Superior temporal gyrus (tissue), 1 donor: Measurements from ENCODE around the gene CLUH.

Source experiments
- DNase-seq: peaks from one replicate; pipeline ENCODE4 v3.0.0-alpha.2; 2016; ENCODE audit errors: extremely low spot score

Gene CLUH

DNA sequence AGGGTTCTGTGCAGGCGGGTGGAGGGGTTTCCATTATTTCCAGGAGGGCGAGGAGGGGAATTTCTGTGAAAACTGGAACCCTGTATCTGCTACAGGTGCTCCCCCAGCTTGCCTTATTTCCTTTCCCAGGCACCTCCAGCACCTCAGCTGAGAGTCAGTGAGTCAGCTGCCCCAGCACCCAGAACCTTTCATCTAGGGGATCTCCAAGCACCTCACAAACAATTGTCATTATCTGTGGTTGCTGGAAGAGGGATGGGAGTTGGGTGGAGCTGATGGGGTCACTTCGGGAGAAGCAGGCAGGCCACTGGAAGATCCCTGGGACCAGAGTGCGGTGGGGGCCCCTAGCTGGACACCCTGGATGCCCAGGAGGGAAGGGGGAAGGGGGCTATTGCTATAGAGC is 10.0 kb upstream of the CLUH start:
- DNase-seq = no peak

DNA sequence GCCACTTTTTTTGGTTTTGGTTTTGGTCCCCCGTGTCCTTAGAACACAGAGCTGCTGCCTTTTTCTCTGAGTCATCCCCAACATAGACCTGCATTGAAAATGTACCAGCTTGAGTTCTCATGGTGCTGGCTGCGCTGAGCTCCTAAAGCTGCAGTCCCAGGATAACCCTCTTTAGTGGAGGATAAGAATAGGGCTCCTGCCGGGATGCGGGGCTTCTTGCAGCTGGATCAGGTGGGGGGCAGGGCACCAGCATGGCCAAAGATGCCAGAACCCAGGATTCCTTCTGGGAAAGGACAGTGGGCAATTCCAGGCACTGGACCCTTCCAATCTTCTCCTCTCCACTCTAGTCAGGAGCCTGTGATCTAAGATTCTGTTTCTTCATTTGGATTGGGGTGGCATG is 8.3 kb upstream of the CLUH start:
- no peak for DNase-seq

DNA sequence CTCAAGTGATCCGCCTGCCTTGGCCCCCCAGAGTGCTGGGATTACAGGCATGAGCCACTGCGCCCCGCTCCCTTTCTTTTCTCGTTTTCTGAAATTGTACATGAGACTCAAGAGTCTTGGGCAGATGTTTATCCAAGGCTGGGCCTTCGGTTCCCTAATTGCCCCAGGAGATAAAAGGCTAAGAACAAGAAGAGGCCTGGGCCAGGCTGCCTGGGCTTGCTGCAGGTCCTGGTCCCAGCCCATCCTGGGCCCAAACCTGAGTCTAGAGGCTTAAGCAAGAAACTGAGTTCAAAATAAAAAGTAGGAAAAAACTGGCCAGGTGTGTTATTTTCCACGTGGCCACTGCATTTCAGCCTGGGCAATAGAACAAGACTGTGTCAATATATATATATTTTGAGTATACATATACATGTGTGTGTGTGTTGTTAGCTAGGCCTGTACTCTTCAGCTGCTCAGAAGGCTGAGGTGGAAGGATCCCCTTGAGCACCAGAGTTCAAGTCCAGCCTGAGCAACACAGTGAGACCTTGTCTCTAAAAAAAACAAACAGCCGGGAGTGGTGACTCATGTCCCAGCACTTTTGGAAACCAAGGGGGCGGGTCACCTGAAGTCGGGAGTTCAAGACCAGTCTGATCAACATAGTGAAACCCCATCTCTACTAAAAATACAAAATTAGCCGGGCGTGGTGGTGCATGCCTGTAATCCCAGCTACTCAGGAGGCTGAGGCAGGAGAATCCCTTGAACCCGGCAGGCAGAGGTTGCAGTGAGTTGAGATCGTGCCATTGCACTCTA is 6.8 kb upstream of the CLUH start:
- DNase-seq = no peak

DNA sequence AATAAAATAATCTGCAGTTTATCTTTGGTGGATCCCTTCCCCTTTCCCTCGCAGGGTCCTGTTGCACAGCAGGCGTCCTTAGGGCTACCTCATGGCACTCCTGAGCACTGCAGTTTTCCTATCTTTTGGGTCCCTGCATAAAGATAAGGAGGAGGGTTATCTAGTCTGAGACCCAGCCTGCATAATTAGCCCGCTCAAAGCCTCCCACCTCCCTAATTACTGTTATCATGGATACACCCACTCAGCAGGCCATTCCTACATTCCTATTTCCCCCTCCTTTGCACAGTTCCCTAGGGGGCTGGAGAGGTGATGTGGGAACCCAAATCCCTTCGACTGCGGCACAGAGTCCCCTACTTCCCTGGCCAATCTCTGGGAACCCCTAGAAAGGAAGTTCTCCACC is 5.1 kb upstream of the CLUH start:
- DNase-seq = no peak

DNA sequence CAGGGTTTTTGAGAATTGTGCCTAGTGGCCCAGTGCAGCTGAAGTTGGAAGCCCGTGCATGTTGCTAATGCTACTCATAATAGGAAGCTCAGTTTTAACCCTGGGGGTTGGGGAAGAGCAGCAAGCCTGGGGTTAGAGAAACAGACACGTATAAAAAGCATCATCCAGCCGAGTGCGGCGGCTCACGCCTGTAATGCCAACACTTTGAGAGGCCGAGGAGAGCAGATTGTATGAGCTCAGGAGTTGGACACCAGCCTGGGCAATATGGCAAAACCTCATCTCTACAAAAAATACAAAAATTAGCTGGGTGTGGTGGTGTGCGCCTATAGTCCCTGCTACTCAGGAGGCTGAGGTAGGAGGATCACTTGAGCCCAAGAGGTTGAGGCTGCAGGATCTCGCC is 2.3 kb upstream of the CLUH start:
- DNase-seq = no peak

DNA sequence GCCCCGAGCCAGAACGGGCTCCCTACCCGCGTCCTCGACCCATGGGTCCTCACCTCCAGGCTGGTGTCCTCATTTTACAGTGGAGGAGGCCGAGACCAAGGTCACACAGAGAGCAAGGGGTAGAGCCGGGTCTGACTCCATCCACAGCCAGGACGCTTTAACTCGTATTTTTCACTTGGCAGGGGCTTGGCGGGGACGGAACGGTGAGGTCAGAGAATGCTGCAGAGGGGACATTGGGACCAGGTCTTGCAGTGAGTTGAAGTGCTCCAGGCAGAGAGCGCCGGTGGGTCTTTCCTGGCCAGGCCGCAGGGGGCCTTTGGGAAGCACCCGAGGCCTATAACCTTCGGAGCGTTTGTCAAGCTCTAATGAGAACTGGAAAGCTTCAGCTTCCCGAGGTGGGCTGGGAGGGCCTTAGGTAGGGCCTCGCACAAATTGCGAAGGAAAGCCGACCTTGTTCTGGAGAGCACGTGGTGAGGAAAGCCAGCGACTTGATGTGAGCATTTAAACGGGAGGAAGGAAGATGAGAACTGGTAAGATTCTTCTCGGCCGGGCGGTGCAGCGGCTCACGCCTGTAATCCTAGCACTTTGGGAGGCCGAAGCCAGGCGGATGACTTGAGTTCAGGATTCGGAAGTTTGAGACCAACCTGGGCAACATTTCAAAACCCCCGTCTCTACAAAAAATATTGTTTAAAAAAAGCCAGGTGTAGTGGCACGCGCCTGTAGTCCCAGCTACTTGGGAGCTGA is 908 bp upstream of the CLUH start:
- no peak for DNase-seq

DNA sequence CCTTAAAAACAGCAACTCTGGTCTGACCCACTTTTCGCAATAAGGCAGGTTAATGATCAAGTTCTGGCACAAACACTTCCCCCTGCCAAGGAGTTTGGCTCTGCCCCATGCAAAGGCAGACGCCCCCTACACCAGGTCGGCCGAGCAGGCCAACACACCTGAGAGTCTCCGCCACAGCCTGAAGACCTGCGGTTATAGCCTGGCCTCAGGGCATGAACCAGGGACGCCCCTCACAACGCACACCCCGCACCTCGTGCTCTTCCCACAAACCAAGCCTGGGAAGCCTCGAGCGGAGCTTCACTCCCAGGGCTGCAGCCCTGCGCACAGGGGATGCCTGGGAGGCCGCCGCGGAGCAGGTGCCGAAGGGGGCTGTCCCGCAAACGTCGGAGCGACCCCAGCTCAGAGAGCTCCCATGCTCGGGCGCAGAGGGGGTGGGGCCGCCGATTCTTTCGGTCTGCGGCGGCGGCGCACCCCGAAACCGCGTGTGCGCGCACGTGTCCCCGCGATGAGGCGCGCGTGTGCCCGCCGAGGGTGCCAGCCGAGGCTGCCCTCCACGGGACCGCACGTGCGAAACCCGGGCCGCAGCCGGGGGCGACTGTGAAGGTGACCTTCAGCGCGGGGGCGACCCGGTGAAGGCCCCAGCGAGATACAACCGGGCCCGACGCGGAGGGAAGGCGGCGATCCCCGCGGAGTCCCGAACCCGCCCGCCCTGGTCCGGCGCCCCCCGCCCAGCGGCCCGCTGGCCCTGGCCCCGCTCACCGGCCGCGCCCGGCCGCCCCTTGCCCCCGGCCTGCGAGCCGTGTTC is 559 bp downstream of the CLUH start:
- DNase-seq = no peak

DNA sequence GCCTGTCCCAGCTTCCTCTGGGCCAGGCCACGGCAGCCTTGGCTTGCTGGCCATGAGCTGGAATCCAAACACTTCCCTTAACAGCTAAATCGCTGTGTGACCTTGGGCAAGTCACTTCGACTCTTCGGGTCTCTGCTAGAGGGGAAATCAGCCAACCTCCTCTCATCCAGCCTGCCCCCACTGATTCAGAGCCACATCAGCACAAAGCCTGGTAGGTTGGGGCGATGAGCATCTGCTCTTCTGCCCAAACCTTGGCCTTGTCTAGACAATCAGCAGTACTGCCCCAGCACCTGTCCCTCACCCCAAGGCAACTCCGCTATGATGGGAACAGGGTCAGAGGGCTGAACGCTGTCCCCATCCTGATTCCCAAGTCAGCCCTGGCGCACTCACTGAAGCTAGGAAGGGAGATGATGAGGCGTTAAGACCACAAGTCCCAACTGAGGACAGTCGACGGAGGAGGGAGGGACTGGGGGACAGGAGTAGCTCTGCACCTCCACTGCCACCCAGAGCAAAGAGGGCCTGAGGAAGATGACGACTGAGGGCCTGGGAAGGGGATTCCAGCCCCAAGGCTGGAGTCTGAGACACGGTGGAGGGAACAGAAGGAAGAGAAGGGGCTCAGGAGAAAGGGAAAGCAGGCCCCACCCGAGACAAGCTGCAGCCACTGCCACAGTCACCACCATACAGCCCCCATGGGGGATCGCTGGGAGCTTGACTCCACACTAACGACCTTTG is 1.3 kb downstream of the CLUH start:
- DNase-seq = no peak

DNA sequence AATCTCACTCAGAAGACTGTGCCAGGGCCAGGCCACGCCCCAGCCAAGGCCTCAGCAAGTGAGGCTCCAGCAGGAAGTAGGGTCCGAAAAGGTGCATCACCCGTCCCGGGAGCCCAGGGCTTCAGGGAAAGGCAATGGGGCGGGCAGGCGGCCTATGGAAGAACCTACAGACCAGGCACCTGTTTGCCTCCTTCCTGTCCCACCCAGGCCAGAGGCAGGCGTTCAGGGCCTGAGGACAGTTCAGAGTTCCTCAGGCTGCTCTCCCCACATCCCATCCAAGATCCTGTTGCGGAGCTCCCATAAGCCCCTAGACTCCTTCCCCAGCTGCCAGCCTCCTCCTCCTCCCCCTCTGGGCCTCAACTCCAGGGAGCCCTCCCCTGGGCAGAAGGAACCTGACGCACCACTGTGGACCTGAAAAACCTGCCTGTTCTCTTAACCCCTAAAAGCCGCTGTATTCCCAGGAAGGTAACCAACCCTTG is 2.3 kb downstream of the CLUH start:
- no peak for DNase-seq

DNA sequence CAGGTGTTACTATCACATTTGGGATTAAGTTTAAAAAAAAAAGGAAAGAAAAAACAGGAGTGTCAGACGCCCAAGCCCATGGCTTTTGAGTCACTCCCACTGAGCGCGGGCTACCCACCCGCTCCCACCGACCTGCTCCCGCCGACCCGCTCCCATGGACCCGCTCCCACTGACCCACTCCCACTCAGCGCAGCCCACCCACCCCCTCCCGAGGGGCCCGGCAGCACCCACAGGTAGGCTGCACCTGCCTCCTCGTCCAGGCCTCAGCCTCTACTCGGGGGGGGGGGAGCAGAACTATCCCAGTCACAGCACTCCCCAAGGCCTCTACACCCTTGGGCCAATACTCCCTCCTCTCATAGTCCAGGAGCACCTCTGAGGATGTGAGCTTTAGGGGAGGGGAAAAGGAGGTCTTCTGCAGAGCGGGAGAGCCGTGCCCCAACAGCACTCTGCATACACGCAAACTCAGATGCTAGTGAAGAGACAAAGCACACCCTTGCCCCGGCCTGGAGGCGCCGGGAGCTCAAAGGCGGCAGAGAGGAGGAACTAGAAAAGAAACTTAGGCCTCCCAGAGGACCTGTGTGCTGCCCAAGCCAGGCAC is 2.9 kb downstream of the CLUH start:
- no peak for DNase-seq

DNA sequence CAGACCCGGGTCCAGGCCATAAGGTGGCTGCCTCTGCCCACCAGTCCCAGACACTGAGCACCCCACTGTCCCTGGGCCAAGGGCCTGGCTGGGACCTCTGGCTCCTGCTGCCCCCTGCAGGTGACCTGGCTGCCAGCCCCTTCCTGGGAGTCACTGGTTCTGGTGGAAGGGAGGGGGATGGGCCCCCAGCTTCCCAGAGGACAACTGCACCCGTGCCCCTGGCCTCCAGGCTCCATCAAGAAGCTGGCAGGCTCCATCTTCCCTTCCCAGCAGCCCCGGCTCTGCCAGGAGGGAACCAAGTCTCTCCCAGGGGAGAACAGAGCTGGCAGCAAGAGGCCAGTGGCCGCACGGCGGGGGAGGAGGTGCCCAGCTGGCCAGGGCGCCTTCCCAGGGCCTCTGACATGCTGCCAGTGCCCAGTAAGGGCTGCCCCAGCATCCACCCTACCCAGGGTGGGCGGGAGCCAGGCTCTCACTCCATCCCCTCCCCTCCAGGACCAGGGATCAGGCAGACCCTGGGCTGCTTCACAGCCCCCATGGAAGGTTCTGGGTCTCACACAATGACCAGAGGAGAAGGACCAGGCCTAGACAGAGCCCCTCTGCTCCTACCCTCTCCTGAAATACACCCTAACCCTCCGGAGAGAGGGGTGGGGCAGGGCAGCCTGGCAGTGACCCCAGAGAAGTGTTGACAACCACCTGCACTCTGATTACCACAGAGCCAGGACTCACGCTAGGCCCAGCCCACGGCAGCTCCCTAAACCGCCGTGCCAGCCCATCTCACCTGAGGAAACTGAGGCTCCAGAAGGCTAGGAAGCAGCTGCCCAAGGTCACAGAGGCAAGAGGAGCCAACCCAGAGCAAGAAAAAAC is 3.6 kb downstream of the CLUH start:
- DNase-seq = no peak

DNA sequence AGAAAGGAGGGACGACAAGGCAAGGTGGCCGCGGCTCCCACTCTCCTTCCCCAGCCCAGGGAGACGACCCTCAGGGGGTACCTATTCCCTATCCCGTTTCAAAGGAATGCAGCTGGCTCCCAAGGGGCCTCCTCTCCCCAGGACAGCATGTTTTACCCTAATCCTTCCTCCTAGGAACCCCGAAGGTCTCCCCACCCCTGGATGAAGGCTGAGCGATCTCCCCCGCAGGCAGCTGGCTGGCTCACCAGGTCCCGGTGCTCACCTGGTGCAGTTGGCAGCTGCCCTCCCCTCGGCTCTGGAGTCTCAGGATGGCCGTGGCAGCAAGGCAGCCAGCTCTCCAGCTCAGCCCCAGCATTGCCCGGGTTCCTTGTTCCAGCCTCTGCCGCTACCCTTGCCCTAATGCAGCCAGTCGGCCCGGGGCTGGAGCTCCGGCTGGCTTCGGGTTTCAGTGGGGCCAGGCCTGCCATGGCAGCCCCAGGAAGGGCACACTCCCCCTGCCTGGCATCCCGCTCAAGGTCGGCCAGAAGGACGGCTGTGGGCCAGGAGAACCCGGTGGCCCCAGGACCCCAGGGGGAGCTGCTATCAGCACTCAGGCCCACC is 4.6 kb downstream of the CLUH start:
- no peak for DNase-seq

DNA sequence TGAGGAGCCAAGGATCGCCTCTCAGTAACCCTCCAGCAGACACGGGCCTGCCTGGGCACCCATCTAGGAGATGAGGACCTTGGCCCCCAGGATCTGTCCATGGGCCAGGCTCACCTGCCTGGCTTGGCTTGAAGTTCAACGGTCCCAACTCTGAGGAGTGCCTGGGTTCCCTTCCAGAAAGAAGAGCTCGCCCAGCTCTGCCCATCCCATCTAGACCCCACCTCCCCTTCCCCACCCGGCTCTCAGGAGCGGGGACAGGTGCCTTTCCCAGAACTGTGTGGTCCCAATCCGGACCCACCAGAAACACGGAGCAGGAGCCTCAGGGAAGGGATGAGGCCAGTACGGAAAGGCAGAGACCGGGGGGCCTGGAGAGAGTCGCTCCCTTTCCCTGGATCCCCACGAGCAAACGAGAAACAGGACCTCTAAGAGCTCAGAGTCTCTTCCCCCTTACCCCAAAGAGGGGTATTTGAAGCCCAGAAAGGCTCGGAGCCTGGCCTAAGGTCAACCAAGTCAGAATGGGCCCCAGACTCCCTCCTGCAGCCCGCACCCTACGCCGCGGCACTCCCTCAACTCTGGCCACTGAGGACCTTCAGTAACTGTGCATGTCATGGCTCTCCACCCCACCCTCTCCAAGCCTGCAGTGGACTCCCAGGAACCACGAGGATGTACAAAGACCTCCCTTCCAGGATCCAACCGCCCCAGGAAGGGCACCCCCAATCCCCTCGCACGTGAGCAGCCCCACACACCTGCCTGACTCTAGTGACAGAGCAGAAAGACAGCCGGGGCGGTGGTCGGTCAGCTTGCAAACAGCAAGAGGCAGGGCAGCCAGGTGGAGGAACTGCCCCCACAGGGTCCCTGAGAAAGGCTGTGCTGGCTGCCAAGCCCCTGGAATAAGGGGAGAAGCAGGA is 5.4 kb downstream of the CLUH start:
- no peak for DNase-seq

DNA sequence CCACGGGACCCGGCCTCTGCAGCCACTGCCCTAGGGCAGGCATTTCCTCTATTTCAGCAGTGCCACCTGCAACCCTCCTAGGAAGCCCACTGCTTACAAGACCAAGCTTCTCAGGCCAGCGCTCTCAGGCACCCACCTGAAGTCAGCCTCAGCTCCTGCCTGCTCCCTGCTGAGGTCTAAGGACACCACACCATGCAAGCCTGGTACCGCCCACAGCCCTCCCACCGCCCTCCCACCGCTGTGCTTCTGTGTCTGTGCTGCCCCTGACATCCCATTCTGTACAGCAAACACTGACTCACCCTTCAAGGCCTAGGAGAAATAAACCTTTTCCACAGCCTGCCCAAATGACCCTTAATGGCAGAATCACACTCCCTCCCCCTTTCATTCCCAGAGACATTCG is 6.3 kb downstream of the CLUH start:
- no peak for DNase-seq

DNA sequence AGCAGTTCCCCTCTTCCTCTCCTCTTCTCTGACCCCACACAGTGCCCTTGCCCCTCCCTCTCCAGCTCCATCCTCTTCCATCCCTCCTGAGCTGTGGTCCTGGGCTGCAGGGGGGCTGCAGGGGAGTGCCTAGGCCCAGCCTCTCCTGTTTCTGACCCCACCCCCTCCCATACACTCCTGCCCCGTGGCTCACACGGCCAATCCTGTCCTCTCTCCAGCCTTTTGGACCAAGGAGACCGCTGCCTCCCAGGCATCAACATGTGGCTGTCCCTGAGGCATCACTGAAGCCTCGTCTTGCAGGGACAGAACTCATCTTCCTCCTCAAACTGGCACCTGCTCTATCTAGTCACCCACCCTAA is 6.7 kb downstream of the CLUH start:
- DNase-seq = no peak

DNA sequence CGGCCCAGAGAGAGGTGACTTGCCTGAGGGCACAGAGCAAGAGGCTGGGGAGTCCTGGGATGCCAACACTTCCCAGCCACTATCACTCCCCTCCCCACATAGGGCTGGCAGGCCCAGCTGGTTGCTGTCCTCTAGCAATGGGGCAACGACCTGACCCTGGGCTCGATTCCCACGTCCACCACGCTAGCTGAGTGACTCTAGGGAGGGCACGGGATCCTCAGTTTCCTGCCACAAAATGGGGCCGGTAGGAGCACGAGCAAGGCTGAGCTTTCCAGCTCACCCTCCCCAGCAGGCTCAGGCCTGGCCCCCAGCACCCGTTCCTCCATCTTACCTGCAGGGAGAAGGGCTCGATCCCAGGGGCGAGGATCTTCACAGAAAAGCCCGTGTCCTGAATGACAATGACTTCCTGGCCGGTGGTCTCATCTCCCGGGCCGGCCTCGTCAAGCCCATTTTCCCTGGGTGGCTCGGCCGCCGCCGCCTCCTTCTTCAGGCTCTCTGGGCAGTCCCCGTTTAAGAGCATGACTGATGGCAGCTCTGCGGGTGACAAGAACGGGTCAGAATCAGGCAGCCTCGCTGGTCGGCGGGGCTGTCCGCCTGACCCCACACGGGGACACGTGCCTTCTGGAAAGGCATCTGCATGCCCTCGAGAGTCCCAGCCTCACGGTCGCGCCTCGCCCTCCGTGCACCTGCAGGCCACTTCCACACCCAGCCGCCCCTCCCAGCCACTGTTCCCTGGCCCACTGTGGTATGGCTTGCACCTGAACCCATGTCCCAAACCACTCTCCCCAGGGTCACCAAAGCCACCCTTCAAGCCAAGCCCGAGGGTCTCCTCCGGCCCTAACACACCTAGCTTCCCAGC is 7.3 kb downstream of the CLUH start:
- no peak for DNase-seq

DNA sequence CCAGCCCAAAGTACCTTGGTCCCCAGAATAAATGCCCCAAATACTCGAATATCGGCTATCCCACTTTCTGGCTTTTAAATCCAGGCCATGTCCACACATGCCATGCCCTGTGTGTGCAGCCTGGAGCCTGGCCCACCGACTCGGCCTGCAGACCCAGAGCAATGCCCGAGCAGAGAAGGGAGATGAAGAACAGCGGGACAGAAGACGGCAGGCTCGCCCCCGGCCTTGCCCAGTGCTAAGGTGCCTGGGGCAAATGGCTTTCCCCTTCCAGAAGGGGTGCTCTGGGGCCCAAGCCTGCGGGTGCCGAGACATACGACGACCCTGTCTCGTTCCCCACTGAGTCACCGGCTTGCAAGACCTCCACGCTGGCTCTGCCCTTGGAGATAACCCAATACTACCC is 8.0 kb downstream of the CLUH start:
- DNase-seq = no peak

DNA sequence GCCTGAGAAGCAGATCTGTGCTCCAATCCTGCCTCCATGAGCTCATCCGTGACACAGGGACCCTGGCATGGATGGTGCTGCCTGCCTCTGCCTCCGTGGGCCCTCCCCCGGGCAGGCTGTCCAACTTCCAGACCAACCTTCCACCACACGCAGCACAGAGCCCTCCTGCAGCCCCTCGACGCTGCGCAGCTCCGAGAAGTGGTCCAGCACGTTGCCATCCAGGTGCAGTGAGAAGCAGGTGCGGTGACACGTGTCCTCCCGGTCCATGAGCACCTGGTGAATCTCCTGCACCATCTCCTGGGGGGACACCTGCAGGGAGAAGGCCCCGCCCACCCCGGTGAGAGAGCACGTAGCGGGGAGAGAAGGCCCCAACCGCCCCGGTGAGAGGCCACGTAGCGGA is 8.4 kb downstream of the CLUH start:
- no peak for DNase-seq
